VCaP (cell line): ENCODE data around the gene KLK4.

Source experiments
- H3K27ac ChIP-seq: fragments of 450-650 bp; 2 replicates; pipeline ENCODE4 v1.5.1; 2017
- CTCF ChIP-seq: fragments of 450-650 bp; conservative IDR thresholded peaks from 2 replicates; pipeline ENCODE4 v1.5.1; 2017; ENCODE audit warnings: mild to moderate bottlenecking, moderate library complexity

KLK4 gene

GRCh38 chr19:50891253-50891625, 20.0 kb downstream of the KLK4 start:
- no peak for TF ChIP-seq CTCF

GRCh38 chr19:50890422-50891252, 20.6 kb downstream of the KLK4 start:
- TF ChIP-seq CTCF, result no peak
- peak overlapping the region; percentile 100 for H3K27ac ChIP-seq

More at GRCh38 chr19:50891253-50891625, 20.0 kb downstream of the KLK4 start:
- peak overlapping the region; percentile 100 for H3K27ac ChIP-seq

GRCh38 chr19:50889638-50890037, 21.6 kb downstream of the KLK4 start:
- peak overlapping the region; percentile 100 for H3K27ac ChIP-seq
- TF ChIP-seq CTCF, result no peak

- peak; percentile 35; the same call in 1 of the 2 replicates for TF ChIP-seq CTCF
- peak overlapping the region; percentile 100 for H3K27ac ChIP-seq
Observed at GRCh38 chr19:50882188-50882587, 29.0 kb downstream of the KLK4 start.

- TF ChIP-seq CTCF, result no peak
- H3K27ac ChIP-seq, result peak overlapping the region; percentile 100
Observed at GRCh38 chr19:50880241-50880640, 31.0 kb downstream of the KLK4 start.

- H3K27ac ChIP-seq, result peak overlapping the region; percentile 100
- TF ChIP-seq CTCF, result no peak
Observed at GRCh38 chr19:50878851-50879250, 32.3 kb downstream of the KLK4 start.

GRCh38 chr19:50877338-50877737, 33.9 kb downstream of the KLK4 start:
- peak overlapping the region; percentile 100 for H3K27ac ChIP-seq
- peak; percentile 27; the same call in 1 of the 2 replicates for TF ChIP-seq CTCF
